Choroid plexus epithelial cell (primary cell): ENCODE results near the gene CLASP2.
"Not testable (repeated sequence)": the region's sequence is repeated elsewhere in the genome, so short reads cannot be mapped to it uniquely, and the experiment has no call there.

ENCODE experiments used
- DNase-seq: peaks from one replicate; pipeline ENCODE4 v3.0.0-alpha.2; 2010; ENCODE audit warnings: low read depth
- H3K4me3 ChIP-seq: 2 replicates; pipeline ENCODE4 v1.5.1; 2011; ENCODE audit warnings: low read depth, mild to moderate bottlenecking, control low read depth, low read length, moderate library complexity
- TF ChIP-seq, protein P1 (sequence below): conservative IDR thresholded peaks from 2 replicates; pipeline ENCODE4 v1.5.1; 2011; ENCODE audit warnings: low read depth, mild to moderate bottlenecking, control low read depth, inconsistent platforms, low read length, moderate library complexity

The CLASP2 gene

DNA sequence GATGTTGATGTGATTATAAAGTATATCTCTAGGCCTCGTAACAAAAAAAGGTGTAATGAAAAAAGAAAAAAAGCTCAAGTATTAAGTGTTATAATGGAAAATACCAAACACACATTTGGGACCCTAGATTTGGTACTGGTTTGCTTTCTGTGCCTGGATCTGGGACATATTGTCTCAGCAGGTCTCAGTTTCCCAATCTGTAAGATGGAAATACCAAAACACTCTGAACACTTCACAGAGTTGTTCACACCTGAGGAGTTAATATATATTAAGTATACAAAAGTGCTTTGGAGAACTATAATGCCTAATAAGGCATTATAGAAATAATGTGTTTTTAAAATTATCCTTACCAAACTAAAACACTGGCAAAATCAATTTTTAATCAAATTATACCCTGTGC, 60.0 kb downstream of the CLASP2 start:
- TF ChIP-seq, protein P1, sequence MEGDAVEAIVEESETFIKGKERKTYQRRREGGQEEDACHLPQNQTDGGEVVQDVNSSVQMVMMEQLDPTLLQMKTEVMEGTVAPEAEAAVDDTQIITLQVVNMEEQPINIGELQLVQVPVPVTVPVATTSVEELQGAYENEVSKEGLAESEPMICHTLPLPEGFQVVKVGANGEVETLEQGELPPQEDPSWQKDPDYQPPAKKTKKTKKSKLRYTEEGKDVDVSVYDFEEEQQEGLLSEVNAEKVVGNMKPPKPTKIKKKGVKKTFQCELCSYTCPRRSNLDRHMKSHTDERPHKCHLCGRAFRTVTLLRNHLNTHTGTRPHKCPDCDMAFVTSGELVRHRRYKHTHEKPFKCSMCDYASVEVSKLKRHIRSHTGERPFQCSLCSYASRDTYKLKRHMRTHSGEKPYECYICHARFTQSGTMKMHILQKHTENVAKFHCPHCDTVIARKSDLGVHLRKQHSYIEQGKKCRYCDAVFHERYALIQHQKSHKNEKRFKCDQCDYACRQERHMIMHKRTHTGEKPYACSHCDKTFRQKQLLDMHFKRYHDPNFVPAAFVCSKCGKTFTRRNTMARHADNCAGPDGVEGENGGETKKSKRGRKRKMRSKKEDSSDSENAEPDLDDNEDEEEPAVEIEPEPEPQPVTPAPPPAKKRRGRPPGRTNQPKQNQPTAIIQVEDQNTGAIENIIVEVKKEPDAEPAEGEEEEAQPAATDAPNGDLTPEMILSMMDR, result no peak
- peak overlapping the region; percentile 62 for H3K4me3 ChIP-seq
- DNase-seq, result no peak

DNA sequence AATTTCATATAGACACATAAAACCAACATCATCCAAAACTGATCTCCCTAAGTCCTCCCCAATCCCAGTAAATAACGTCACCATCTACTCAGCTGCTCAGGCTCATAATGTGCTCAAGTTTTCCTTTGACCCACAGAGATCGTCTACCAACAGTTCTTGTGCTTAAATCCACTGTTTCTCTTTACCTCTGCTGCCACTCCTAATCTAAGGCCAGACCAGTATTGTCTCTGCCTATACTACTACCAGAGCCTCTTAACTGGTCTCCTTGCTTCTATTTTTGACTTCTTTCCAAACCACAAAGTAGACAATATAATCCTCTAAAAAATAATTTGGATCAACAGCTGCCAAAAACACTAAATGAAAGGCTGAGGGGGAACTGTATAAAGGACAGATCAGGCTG, 65.3 kb downstream of the CLASP2 start:
- H3K4me3 ChIP-seq, result no peak overlapping the region
- TF ChIP-seq, protein P1, result no peak
- DNase-seq, result peak; percentile 30

DNA sequence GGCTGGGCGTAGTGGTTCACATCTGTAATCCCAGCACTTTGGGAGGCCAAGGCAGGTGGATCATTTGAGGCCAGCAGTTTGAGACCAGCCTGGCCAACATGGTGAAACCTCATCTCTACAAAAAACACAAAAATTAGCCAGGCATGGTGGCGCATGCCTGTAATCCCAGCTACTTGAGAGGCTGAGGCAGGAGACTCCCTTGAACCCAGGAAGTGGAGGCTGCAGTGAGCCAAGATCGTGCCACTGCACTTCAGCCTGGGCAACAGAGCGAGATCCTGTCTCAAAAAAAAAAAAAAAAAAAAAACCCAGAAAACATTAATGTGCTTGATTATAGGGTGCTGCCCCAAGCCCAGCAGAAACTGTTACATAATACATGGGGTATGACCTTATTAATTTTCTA, 67.0 kb downstream of the CLASP2 start:
- not testable (repeated sequence) for DNase-seq

DNA sequence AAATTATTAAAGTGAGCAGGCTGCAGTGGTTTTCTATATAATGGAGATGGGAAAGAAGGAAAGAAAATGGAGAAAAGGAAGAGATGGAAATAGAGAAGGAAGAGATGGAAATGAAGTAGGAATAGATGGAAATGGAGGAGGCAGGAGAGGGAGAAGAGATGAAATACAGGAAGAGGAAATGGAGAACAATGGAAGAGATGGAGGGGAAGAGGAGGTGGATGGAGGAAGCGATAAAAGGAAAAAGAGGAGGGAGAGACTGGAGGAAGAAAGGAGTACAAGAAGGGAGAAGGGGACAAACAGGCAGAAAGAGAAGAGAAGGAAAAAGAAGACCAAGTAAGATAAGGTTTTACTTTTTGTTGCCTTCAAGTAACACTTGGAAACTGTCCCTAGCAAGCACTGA, 67.6 kb downstream of the CLASP2 start:
- H3K4me3 ChIP-seq, result no peak overlapping the region

More for the DNA sequence above, 67.0 kb downstream of the CLASP2 start:
- H3K4me3 ChIP-seq, result not testable (repeated sequence)

DNA sequence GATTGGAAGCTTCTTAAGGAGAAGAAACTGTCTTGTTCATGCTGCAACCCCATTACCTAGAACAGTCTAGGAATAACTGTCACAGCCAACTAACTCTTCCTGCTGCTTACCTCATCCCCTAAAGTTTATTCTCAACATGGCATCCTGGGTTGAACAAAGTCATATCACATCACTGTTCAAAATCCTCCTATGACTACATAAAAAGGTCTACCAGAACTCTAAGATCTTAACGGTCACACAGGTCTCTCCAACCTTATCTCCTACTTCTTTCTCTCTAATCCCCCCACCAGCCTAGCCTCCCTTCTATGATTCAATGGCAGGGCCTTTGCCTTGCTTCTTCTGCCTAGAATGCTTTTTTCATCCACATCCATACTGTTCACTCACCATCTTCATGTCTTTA, 69.3 kb downstream of the CLASP2 start:
- no peak overlapping the region for H3K4me3 ChIP-seq
- DNase-seq, result no peak
- TF ChIP-seq, protein P1, result no peak

More for the DNA sequence above, 67.6 kb downstream of the CLASP2 start:
- TF ChIP-seq, protein P1, result no peak
- DNase-seq, result no peak

DNA sequence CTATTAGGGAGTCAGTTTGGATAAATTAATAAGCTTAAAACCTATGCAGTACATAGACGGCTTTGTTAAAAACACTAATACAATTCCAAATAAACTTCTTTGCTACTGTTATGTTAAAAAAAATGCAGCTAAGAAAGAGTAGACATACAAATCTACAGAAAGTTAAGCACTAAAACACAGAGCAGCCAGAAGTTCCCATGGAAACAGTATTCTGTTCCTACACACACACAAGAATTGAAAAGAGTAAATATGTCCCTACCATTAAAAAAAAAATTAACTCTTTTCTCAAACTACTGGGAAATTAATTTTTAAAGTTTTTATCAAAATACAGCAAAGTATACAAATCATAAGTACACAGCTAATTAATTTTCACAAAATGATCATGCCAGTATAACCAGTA, 71.6 kb downstream of the CLASP2 start:
- TF ChIP-seq, protein P1, result no peak
- DNase-seq, result no peak
- H3K4me3 ChIP-seq, result no peak overlapping the region

DNA sequence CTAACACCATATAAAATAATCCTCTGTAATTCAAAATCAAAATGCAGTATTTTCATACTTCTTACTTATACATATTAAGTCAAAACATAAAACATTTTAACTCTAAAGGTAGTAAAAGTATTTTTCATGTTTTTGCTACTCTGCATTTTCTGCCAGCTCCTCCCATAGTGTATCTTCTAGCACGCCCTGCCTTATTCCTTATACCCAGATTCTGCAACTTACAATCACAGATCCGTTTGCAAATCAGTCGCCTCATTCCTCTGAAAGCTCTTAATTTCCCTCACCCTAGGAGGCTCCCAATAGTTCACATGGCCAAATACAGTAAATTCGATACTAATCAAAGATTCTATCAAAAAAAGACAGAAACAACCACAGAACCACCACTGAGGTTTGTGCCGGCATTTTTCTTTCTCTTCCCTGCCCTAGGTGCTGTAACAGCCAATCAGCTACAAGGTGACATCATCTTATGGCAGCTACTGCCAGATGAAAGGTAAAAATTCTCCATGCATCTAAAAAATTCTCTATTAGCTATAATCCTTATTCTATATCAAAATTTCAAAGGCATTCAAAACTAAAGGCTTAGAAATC, 72.9 kb downstream of the CLASP2 start:
- peak; percentile 57 for DNase-seq
- TF ChIP-seq, protein P1, result no peak
- H3K4me3 ChIP-seq, result peak overlapping the region; percentile 61

DNA sequence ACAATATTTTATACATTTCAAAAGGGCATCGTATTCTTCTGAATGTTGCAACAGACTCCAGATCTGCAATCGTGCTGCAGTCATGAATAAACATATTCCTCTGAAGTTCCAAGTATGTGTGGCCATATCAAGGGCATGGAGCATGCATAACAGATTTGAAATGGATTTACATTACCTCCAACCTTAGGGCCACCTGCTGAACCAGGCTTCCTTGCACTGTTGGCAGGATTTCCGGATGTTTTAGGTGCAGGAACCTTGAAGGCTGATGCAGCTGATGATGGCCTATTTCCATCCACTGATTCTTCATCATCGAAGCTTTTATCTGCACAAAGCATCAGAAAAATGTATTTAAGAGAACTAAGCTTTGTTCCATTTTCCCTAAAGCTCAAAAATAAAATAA, 73.5 kb downstream of the CLASP2 start:
- no peak overlapping the region for H3K4me3 ChIP-seq
- no peak for DNase-seq
- TF ChIP-seq, protein P1, result no peak
